NCI-H345 (cell line): ENCODE results near the gene TMEM201.

Experiments
- DNase-seq: peaks from one replicate; lab custom pipeline; 2025; lab: John Stamatoyannopoulos, UW

The TMEM201 gene

GRCh38 chr1:9653491-9654050, 64.9 kb downstream of the TMEM201 start:
- no peak for DNase-seq

GRCh38 chr1:9654051-9654833, 65.5 kb downstream of the TMEM201 start:
- DNase-seq = no peak

- DNase-seq = no peak
These were observed 66.4 kb downstream of the TMEM201 start for GRCh38 chr1:9654834-9655723.

GRCh38 chr1:9655836-9656235, 67.1 kb downstream of the TMEM201 start:
- no peak for DNase-seq

GRCh38 chr1:9657521-9658032, 68.9 kb downstream of the TMEM201 start:
- no peak for DNase-seq

- no peak for DNase-seq
These were observed 69.5 kb downstream of the TMEM201 start for GRCh38 chr1:9658199-9658598.

- DNase-seq = no peak
These were observed 70.6 kb downstream of the TMEM201 start for GRCh38 chr1:9659328-9659727.

- DNase-seq = no peak
These were observed 74.5 kb downstream of the TMEM201 start for GRCh38 chr1:9663257-9663656.
